Liver (tissue), 9 donors: ENCODE results near the gene ASF1B. TPM values are rescaled to one million over a fixed set of nuclear protein-coding genes. Genes with fewer than 3 reads are reported as not detected.
"Not testable (repeated sequence)": the region's sequence is repeated elsewhere in the genome, so short reads cannot be mapped to it uniquely, and the experiment has no call there.

ENCODE experiments used
- DNase-seq: peaks from one replicate; pipeline ENCODE4 v3.0.0-alpha.2; 2017; ENCODE audit warnings: low spot score
- H3K27ac ChIP-seq, 2 donors: one replicate each; pipeline ENCODE4 v1.7.0; 2013; ENCODE audit warnings: inconsistent platforms in 2 of 2, low read length in 2 of 2, control low read depth in 1 of 2, low read depth in 1 of 2, mild to moderate bottlenecking in 1 of 2
- H3K27me3 ChIP-seq, 4 donors: one replicate each; pipeline versions ENCODE4 v1.6.1 to v1.7.0; 2013; ENCODE audit warnings: low read length in 3 of 4, inconsistent platforms in 1 of 4, mild to moderate bottlenecking in 1 of 4, moderate library complexity in 1 of 4; ENCODE audit not compliant: control insufficient read depth in 4 of 4, insufficient read depth in 4 of 4
- H3K36me3 ChIP-seq, 4 donors: one replicate each; pipeline versions ENCODE4 v1.6.1 to v1.7.0; 2013; ENCODE audit warnings: low read length in 3 of 4, mild to moderate bottlenecking in 3 of 4, low read depth in 1 of 4, moderate library complexity in 1 of 4; ENCODE audit not compliant: control insufficient read depth in 4 of 4, insufficient read depth in 3 of 4
- H3K4me1 ChIP-seq, 4 donors: one replicate each; pipeline versions ENCODE4 v1.6.1 to v1.7.0; 2013; ENCODE audit warnings: low read length in 3 of 4, mild to moderate bottlenecking in 3 of 4, moderate library complexity in 1 of 4; ENCODE audit not compliant: control insufficient read depth in 4 of 4, insufficient read depth in 4 of 4
- H3K4me3 ChIP-seq, 3 donors: one replicate each; pipeline versions ENCODE4 v1.6.1 to v1.7.0; 2013; ENCODE audit warnings: low read length in 3 of 3, control low read depth in 1 of 3, low read depth in 1 of 3, mild to moderate bottlenecking in 1 of 3
- H3K9ac ChIP-seq, 2 donors: one replicate each; pipeline ENCODE4 v1.7.0; 2013; ENCODE audit warnings: low read length in 2 of 2, mild to moderate bottlenecking in 2 of 2, moderate library complexity in 2 of 2, control low read depth in 1 of 2, low read depth in 1 of 2
- H3K9me3 ChIP-seq, 4 donors: one replicate each; pipeline versions ENCODE4 v1.6.1 to v1.7.0; 2013; ENCODE audit warnings: low read length in 3 of 4; ENCODE audit not compliant: control insufficient read depth in 4 of 4
- EGR1 ChIP-seq, 2 donors: IDR thresholded peaks; 2 replicates each; pipeline ENCODE4 v1.6.1; 2016 to 2018; ENCODE audit warnings: antibody characterized with exemption in 2 of 2, low read depth in 2 of 2
- FOXA2 ChIP-seq: IDR thresholded peaks from 2 replicates; pipeline ENCODE4 v1.6.1; 2016; ENCODE audit warnings: antibody characterized with exemption
- GABPA ChIP-seq, 2 donors: IDR thresholded peaks in 1 of 2; conservative IDR thresholded peaks in 1 of 2; 2 replicates each; pipeline ENCODE4 v1.6.1; 2016; ENCODE audit warnings: antibody characterized with exemption in 2 of 2, mild to moderate bottlenecking in 1 of 2, moderate library complexity in 1 of 2
- HNF4A ChIP-seq, 2 donors: conservative IDR thresholded peaks; 2 replicates each; pipeline ENCODE4 v1.6.1; 2016; ENCODE audit warnings: antibody characterized with exemption in 2 of 2, mild to moderate bottlenecking in 2 of 2
- NR2F2 ChIP-seq: IDR thresholded peaks from 2 replicates; pipeline ENCODE4 v1.6.1; 2016; ENCODE audit warnings: antibody characterized with exemption
- RAD21 ChIP-seq, 2 donors: IDR thresholded peaks; 2 replicates each; pipeline ENCODE4 v1.6.1; 2016; ENCODE audit warnings: antibody characterized with exemption in 2 of 2, mild to moderate bottlenecking in 2 of 2
- RXRA ChIP-seq, 2 donors: IDR thresholded peaks; 2 replicates each; pipeline ENCODE4 v1.6.1; 2017 to 2018; ENCODE audit warnings: antibody characterized with exemption in 2 of 2, mild to moderate bottlenecking in 1 of 2
- SP1 ChIP-seq: IDR thresholded peaks from 2 replicates; pipeline ENCODE4 v1.6.1; 2018; ENCODE audit warnings: antibody characterized with exemption, mild to moderate bottlenecking
- TAF1 ChIP-seq: conservative IDR thresholded peaks from 2 replicates; pipeline ENCODE4 v1.6.1; 2016; ENCODE audit warnings: antibody characterized with exemption, mild to moderate bottlenecking
- WGBS: extraction: QIAGEN DNeasy Blood & Tissue Kit; methylation state at CpG from one replicate; pipeline ENCODE4 v1.1.7; 2013; 5-methylcytosine and 5-hydroxymethylcytosine counted together
- polyA plus RNA-seq, 2 donors: library from polyadenylated mRNA; stranded (reverse) in 1 of 2; unstranded in 1 of 2; fragments of 200-250 nt in 1 of 2; fragments of >200 nt in 1 of 2; fragmentation: Nextera tagmentation in 1 of 2; extraction: Ambion mirVana in 1 of 2; gene quantifications; one replicate each; pipeline versions ENCODE4 v1.2.1 to v1.2.3, GENCODE V29; 2013 to 2015
- total RNA-seq, 2 donors: library from RNA; depleted of rRNA; stranded (reverse); fragments of >200 nt; gene quantifications; one replicate each; pipeline ENCODE4 v1.2.3, GENCODE V29; 2014
- TF ChIP-seq, protein P1 (sequence below): fragments of 150-350 bp; IDR thresholded peaks from 2 replicates; pipeline ENCODE4 v1.5.1; 2017; ENCODE audit warnings: improper control_type of control experiment, low read depth, low read length; ENCODE audit not compliant: missing input control
- TF ChIP-seq, protein P2 (sequence below): IDR thresholded peaks from 2 replicates; pipeline ENCODE4 v1.6.1; 2016; ENCODE audit warnings: antibody characterized with exemption
- donor health status: healthy.
- donor health status: healthy.
- donor health status: healthy.
- donor health status: healthy.
- donor health status: healthy.

The ASF1B gene
- total and polyA plus RNA-seq, 4 donors = 0.25 to 20.5 (median 1.6) TPM

DNA sequence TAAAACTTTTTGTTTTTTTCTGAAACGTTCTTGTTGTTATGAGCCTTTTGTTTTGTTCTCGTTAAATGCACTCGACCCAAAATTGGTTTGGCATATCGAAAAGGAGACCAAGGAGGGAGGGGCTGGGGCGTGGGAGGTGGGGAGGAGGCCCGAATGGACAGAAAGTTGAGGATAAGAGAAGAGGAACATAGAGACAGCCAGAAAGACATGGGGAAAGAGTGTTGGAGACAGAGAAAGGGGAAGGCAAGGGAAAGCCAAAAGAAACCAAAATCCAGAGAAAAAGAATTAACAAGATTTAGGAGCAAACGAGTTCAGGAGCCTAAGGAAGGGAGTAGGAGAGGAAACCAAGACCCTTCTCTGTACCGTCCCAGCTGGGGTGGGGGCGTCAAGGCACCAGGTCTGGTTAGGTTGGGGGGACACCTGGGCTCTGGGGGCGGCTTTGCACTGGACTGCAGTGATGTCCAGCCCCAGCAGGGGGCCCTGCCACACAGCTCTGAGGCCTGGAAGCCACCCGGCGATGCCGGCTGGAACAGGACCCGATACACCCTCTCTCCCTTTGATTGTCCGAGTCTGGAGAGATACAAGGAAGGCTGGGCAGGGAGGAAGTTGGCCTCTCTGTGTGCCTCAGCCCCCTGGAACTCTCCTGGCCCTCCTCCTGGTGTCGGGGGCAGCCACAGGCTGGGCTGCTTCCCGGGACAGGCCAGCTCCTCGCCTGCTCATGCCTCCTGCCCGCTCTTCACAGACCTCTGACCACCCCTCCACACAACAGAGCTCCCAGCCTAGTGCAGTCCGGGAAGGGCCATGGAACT, 11.6 kb upstream of the ASF1B start:
- TF ChIP-seq NR2F2 = no peak
- peak; percentile 69 to 81 for TF ChIP-seq RAD21 (IDR thresholded peaks at IDR 0.05)
- TF ChIP-seq GABPA (IDR thresholded peaks at IDR 0.05 in 1 of 2, conservative IDR thresholded peaks at IDR 0.05 in 1 of 2) = no peak
- TF ChIP-seq, protein P1, sequence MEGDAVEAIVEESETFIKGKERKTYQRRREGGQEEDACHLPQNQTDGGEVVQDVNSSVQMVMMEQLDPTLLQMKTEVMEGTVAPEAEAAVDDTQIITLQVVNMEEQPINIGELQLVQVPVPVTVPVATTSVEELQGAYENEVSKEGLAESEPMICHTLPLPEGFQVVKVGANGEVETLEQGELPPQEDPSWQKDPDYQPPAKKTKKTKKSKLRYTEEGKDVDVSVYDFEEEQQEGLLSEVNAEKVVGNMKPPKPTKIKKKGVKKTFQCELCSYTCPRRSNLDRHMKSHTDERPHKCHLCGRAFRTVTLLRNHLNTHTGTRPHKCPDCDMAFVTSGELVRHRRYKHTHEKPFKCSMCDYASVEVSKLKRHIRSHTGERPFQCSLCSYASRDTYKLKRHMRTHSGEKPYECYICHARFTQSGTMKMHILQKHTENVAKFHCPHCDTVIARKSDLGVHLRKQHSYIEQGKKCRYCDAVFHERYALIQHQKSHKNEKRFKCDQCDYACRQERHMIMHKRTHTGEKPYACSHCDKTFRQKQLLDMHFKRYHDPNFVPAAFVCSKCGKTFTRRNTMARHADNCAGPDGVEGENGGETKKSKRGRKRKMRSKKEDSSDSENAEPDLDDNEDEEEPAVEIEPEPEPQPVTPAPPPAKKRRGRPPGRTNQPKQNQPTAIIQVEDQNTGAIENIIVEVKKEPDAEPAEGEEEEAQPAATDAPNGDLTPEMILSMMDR = peak; percentile 59
- Histone ChIP-seq H3K27me3 (no peaks in the 10 kb centered on the region), H3K27ac (no peak overlapping the region), H3K4me1 (peaks cover 0 to 2% (median 0%) of the 10 kb centered on the region in 4 donors), H3K9ac (no peak overlapping the region), H3K4me3 (no peak overlapping the region), H3K36me3 (no peaks in the 10 kb centered on the region), H3K9me3 (no peaks in the 10 kb centered on the region)
- WGBS = 52% methylated on average over 20 of the region's 20 CpGs
- peak; percentile 59 for DNase-seq

DNA sequence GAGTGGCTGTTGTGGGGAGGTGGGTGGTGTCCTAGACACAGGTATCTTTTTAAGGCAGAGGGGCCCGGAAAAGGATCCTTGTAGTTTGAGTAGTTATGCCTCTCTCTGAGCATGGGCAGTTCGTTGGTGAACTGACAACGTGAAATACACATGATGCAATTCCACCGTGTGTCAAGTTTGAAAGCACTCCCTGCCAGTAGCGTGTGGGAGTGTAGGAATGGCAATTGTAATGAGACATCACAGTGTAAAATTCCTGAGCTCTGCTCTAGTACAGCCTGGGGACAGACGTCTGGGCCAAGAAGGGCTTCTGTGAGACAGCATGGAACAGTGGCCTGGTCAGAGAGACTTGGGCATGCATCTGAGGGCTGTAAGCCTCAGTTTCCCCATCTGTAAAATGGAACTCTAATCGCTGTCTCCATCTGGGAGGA, 10.4 kb upstream of the ASF1B start:
- no peak for TF ChIP-seq FOXA2
- TF ChIP-seq, protein P1 = no peak
- TF ChIP-seq SP1 = no peak
- TF ChIP-seq TAF1 = no peak
- no peak for TF ChIP-seq RXRA (IDR thresholded peaks at IDR 0.05)
- no peak for TF ChIP-seq HNF4A (conservative IDR thresholded peaks at IDR 0.05)
- no peak for TF ChIP-seq EGR1 (IDR thresholded peaks at IDR 0.05; ENCODE audit: low read depth in 2 of 2)
- TF ChIP-seq, protein P2, sequence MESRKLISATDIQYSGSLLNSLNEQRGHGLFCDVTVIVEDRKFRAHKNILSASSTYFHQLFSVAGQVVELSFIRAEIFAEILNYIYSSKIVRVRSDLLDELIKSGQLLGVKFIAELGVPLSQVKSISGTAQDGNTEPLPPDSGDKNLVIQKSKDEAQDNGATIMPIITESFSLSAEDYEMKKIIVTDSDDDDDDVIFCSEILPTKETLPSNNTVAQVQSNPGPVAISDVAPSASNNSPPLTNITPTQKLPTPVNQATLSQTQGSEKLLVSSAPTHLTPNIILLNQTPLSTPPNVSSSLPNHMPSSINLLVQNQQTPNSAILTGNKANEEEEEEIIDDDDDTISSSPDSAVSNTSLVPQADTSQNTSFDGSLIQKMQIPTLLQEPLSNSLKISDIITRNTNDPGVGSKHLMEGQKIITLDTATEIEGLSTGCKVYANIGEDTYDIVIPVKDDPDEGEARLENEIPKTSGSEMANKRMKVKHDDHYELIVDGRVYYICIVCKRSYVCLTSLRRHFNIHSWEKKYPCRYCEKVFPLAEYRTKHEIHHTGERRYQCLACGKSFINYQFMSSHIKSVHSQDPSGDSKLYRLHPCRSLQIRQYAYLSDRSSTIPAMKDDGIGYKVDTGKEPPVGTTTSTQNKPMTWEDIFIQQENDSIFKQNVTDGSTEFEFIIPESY = no peak
- TF ChIP-seq NR2F2 = no peak
- H3K27me3 ChIP-seq = no peaks in the 10 kb centered on the region
- no peak for DNase-seq
- no peaks in the 10 kb centered on the region for H3K36me3 ChIP-seq
- no peak overlapping the region for H3K9ac ChIP-seq
- H3K4me1 ChIP-seq = peaks cover 0 to 2% (median 0%) of the 10 kb centered on the region in 4 donors
- no peaks in the 10 kb centered on the region for H3K9me3 ChIP-seq
- no peak overlapping the region for H3K4me3 ChIP-seq
- 77% methylated on average over 7 of the region's 7 CpGs for WGBS
- H3K27ac ChIP-seq = no peak overlapping the region

DNA sequence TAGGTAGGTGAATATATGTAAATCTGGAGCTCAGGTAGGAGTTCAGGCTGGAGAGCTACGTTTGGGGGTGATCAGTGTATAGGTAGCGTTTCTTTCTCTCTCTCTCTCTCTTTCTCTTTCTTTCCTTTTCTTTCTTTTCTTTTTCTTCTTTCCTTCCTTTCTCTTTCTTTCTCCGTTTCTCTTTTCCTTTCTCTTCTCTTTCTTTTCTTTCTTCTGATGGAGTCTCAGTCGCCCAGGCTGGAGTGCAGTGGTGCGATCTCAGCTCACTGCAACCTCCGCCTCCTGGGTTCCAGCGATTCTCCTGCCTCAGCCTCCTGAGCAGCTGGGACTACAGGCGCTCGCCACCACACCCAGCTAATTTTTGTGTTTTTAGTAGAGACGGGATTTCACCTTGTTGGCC, 9.8 kb upstream of the ASF1B start:
- not testable (repeated sequence) for DNase-seq, H3K9me3 ChIP-seq, H3K9ac ChIP-seq, H3K27ac ChIP-seq, H3K36me3 ChIP-seq, H3K4me3 ChIP-seq, H3K4me1 ChIP-seq, H3K27me3 ChIP-seq
- WGBS = 96% methylated on average over 10 of the region's 10 CpGs
